ENCODE data around the gene TBL2.
A peak's percentile ranks its signal among the peaks of the same experiment; 100 is the strongest.
"Not testable (repeated sequence)": the region's sequence is repeated elsewhere in the genome, so short reads cannot be mapped to it uniquely, and the experiment has no call there.

TBL2 gene

DNA sequence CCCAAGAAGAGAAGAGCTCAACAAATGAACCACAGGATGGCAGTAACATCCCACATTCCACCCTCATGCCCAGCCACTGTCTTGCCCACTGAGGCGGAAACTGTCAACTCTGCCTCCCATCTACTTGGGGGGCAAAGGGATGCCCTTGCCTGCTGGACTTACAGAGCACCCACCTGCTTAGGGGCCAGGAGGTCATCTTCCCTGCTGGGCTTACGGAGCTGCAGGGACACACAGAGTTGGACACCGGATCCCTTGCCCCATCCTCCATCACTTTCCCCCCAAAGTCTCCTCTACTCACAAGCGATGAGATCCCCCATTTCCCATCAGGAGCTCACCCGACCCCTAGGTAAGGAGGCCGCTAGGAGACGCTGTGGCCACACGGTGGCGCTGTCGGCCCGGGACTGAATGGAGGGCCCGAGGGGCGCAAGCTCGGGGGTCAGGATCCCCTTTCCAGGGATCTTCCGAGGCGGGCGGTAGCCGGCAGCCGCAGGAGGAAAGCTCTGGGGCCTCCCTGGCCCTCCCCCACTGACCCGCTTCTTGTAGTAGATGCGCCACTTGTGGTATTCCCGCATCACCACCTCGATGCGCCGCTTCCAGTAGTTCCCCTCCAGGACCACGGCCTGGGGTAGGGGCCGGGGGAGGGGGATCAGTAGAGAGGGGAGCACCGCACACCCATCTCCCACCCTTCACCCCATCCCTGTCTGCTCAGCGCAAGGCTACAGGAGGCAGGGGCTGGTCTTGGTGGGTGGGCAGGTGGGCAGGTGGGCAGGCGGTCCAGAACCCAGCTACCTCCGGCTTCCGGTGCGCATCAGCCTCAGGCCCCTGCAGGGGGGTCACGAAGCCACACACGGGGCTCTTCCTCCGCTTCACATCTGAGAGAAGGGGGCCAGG is 28.7 kb upstream of the TBL2 start:
- DNase-seq (ENCODE audit: insufficient read length, low spot score) (peak; percentile 59), FAIRE-seq (no peak)

DNA sequence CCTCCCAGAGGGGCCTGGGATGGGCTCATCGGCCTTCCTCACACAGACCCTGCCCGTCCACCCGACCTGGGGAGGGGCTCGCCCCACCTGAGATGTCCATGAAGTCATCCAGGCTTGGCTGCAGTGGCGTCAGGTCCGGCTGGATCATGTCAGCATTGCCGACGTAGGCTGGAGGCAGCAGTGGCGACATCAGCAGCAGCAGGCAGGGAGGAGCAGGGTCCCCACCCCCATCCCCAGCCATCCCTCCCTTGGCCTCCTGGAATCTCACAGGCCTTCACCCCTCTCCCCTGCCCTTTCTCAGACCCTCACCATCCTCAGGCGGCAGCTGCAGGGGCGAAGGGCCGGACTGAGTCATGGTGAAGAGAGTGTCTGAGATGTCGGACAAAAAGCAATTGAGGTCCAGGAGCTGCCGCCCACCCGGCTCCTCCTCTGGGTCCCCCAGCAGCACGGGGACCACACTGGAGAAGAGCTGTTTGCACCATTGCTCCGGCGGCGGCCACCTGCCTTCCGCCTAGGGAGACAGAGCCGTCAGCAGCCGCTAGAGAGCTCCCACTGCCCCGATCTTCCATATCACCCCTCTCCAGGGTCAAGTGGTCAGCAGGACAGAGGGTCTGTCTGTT is 27.3 kb upstream of the TBL2 start:
- DNase-seq (ENCODE audit: insufficient read length, low spot score) = no peak
- no peak for FAIRE-seq

DNA sequence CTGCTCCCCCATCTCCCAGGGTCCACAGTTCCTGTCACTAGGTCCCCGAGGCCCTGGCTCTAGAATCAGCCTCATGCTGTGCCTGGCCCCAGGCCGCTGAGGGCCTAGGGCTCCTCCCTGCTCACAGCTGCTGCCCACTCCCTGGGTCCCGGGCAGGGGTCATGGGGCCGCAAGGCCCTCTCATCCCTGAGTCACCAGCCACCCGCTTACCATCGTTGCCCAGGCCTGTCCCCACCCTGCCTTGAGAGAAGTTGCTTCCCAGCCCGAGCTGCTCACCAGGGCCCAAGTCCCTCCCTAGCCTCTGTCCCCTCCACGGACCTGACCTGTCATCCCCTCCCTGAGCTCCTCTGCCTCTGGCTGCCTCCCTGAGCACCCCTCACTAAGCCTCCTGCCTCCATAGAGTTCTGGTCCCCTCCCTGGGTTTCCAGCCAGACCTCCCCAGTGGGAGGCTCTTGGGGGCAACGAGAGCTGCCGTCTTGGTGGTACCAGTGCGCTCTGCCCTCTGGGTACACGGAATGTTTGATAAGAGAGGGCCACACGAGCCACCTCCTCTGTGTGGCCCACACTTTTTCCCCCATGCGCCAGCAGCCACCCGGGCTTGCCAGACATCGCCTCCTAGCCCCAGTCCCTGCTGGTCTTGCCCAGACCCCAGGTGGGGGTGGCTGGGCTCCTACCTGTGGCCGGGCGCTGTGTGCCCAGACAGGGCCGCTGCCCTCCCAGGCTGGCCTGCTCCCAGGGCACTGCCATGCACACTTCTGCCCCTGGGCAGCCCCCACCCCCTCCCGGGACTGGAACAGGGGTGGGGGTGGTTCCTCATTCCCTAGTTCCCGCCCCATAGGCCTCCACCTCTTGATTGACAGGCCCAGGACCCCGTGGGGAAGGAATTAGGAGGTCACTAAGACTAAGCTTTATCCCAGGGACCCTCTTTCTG is 24.6 kb upstream of the TBL2 start:
- DNase-seq (ENCODE audit: insufficient read length, low spot score) (no peak), FAIRE-seq (no peak)

DNA sequence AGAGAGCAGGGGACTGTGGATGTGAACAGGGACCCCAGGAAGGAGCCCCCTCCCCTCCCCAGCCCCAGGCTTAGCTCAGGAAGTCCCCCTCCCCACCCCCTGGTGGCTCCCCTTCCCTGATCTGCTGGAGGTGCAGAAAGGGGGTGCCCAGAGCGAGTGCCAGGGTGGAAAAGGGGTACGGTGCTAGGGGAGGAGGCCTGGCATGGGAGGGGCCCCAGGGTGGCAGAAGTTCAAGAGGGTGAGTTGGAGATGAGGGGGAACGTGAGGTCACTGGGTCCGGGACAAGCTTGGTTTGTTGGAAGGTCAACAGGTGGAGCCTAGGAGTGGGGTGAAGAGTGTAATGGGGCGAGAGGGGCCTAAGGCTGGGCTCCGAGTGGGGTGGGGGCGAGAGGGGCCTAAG is 21.5 kb upstream of the TBL2 start:
- FAIRE-seq (no peak), DNase-seq (ENCODE audit: insufficient read length, low spot score) (no peak)

DNA sequence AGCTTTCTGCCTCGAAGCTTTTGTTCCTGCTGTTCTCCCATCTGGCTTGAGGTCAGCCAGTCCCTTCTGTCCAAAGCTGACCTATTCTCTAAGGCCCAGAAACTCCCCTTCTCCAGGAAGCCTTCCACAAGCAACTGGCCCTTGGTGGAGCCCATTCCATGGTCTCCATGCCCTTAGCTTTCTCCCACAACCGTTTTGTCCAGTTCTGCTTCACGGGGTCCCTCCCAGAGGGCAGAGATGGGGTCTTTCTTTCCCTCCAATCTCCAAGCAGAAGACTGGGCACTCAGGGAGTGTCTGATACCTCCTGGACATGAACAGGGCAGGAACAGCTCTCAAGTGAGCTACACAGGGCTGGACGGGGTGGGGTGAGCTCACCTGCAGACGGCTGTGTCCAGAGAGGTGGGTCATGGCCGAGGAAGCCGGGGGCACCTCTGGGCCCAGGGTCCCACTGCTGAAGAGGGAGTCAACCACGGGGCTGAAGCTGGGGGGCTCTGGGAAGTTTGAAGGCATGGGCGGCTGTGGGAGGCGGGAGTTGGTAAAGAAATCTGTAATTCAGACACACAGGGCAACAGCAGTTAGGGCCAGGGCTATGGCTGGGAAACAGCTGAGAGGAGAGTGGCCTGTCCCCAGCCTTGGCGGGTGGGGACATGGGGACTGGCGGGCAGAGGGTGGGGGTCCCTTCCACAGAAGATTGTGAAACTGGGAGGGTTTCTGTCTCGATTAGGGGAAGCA is 20.9 kb upstream of the TBL2 start:
- DNase-seq (ENCODE audit: insufficient read length, low spot score) = no peak
- FAIRE-seq = no peak

DNA sequence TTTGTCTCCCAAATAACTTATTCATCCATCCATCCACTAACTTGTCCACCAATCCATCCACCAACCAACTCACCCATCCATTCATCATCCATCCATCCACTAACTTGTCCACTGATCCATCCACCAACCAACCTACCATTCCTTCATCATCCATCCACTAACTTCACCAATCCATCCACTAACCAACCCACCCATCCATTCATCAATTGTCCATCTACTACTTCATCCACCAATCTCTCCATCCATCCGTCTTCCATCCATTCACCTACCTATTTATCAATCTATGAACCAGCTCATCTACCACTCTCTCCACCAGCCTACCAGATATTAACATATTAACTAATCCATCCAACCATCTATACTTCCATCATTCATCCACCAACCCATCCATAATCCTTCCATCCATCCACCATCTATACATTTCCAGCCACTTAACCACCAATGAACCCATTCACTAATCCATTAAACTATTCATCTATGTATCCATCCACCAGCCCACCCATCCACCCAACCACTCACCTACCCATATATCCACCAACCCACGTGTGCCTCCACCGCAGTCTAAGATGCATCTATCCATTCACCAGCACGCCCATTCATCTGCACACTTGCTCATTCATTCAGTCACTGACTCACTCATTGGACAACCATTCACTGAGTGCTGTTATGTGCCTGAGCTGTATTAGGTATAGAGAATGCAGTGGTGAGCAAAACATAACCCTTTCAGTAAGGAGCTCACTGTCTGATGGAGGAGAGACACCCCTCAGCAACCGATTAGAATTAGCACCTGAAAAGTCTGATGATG is 19.8 kb upstream of the TBL2 start:
- DNase-seq (ENCODE audit: insufficient read length, low spot score) = no peak
- no peak for FAIRE-seq

DNA sequence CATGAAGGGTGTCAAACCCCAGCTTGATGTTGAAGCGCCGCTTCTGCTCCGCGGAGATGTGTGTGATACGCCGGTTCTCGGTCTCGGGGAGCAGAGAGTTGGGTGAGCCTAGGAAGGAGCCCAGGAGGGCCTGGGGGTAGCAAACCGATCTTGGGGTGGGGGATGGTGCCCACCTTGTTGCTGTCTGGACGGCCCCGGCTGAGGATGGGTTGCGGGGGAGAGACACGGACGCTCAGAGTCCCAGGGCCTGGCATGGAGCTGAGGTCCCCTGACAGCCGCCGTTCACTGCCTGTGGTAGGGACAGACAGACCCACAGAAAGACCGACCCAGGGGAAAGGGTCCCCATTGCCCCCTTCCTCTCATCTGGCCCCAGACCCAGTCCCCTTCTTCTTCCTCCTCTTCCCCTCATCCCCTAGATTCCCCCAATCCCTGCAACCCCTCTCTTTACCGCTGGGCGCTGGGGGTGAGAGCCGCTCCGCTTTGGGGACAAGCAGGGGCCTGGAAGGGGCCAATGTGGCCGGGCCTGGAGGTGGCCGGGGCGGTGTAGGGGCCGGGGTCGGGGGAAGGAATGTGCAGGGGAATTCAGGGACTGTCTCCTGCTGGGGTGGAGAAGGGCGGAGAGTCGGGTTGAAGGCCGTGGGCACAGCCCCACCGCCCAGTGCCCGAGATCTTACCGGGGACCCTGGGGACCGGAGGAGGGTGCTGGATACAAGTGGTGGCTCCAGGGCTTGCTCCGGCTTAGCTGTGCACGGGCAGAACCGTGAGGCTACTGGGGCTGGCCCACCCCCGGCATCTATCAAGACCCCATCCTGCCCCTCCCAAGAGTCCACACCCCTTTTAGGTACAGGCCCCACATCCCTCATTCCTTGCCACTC is 18.0 kb upstream of the TBL2 start:
- DNase-seq (ENCODE audit: insufficient read length, low spot score) (no peak), FAIRE-seq (no peak)

DNA sequence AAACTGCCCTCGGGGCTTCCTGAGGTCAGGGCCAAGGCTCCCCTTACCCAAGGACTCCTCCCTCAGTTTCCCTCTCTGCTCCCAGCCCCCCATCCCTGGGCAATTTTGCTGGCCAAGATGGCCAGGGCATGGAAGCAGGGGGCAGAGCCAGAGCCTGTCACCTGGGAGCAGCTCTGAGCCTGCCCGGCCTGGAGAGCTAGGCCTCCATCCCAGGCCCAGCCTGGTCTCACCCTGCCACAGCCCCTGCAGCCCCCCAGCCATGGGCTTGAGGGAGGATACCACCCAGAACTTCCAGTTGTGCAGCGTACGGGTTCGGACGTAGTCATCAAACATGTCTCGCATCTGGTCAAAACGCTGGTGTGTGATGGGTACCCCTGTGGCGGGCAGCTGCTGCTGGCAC is 17.0 kb upstream of the TBL2 start:
- no peak for FAIRE-seq
- no peak for DNase-seq (ENCODE audit: insufficient read length, low spot score)

DNA sequence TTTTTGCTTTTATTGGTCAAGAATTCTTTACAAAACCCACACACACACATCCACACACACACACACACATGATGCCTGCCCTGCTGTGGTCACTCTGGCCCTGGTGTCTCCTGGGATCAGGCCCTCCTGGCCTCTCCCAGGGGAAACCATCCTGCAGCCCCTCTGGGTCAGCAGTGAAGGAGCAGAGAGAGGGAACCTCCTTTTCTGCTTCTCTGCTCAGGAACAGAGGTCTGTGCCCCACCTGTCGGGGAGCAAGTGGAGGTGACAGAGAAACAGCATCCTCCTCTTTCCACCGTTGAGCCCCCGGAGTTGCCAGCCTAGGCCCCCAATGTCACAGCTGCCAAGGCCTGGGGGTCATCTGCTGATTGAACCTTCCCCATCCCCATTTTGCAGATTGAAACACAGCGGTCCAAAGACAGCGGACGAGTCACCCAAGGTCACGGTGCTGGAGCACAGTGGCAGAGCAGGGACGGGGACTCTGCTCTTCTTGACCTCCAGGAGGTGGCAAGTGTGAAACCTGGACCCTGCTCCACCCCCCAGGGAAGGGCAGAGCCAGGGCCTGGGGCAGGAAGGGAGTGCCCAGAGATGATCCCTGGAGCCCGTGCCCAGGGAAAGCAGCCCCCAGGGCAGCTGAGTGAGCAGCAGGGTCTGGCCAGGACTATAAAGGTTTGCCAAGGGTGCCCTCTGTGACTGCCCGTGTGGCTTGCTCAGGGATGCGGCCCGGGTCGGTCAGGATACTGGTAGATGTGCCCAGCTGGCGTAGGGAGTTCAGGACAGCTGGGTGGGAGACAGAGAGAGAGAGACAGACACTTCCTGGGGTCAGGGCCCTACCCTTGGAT is 15.0 kb upstream of the TBL2 start:
- DNase-seq (ENCODE audit: insufficient read length, low spot score) (no peak), FAIRE-seq (no peak)

DNA sequence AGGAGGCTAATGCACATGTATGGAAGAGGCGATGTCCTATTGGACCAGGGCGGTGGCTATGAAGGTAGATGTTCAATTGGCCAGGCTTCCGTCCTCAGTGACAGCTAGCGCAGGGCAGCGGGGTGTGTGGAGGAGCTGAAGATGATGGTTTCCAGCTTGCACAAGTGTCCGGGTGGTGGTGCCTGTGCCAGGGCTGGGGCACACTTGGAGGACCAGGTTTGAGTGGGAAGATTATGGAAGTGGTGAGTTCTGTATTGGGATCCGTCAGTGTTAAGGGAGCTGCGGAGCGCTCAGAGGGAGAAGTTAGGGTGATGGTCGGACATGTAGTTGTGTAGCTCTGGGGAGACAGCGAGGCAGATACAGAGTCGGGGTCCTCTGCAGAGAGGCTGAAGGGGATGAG is 8.5 kb upstream of the TBL2 start:
- FAIRE-seq = no peak
- no peak for DNase-seq (ENCODE audit: insufficient read length, low spot score)

DNA sequence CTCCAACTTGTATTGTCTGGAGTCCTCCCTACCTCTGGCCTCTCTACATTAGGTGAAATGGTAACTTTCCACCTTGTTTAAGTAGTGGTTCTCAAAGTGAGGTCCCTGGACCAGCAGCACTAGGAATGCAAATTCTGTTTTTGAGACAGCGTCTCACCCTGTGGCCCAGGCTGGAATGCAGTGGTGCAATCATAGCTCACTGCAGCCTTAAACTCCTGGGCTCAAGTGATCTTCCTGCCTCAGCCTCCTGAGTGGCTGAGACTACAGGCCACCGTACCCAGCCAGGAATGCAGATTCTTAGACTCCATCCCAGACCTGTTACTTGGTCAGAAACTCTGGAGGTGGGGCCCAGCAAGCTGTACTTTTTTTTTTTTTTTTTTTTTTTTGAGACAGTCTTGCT is 6.8 kb upstream of the TBL2 start:
- FAIRE-seq = no peak
- DNase-seq (ENCODE audit: insufficient read length, low spot score) = no peak

DNA sequence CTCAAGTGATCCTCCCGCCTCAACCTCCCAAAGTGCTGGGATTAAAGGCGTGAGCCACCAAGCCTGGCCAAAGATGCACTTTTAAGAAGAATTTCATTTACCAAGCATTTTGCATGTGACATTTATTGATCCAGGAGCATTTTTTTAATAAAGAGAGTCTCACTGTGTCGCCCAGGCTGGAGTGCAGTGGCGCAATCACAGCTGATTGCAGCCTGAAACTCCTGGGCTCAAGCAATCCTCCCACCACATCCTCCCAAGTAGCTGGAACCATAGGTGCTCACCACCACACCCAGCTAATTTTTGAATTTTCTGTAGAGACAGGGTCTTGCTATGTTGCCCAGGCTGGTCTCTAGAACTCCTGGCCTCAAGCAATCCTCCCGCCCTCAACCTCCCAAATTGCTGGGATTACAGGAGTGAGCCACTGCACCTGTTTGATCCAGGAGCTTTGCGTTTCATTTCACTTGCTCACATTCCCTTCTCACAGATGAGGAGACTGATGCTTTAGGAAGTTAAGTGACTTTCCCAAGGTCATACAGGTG is 4.4 kb upstream of the TBL2 start:
- FAIRE-seq (no peak), DNase-seq (ENCODE audit: insufficient read length, low spot score) (no peak)

DNA sequence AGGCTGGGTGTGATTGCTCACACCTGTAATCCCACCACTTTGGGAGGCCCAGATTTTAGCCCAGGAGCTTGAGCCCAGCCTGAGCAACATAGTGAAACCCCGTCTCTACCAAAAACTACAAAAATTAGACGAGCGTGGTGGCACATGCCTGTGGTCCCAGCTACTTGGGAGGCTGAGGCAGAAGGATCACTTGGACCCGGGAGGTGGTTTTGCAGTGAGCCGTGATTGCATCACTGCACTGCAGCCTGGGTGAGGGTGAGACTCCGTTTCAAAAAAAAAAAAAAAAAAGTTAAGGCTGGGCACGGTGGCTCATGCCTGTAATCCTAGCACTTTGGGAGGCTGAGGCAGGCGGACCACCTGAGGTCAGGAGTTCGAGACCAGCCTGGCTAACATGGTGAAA is 2.6 kb upstream of the TBL2 start:
- FAIRE-seq; DNase-seq (ENCODE audit: insufficient read length, low spot score): not testable (repeated sequence)

DNA sequence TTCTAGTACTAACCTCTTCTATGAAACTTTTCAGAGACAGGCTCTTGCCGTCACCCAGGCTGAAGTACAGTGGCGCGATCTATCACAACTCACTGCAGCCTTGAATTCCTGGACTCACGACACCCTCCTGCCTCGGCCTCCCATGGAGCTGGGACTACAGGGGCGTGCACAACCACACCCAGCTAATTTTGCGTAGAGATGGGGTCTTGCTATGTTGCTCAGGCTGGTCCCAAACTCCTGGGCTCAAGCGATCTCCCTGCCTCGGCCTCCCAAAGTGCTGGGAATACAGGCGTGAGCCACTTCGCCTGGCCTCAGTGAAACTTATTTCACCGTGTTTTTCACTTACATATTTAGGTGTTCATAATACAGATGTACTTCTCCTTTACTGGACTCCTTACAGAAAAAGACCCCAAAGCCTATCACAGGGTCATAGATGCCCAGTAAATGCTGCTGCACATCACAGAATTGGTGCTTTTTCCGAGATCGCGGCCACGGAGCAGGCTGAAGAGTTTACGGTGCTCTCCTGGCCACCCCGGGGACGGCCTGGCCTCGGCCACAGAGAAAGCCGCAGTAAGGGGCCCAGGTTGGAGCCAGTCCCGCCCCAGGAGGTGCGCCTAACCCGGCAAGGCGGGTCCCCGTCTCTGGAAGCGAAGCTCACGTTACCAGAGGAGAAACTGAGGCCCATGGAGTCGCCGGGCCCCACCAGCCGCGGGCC is 595 bp downstream of the TBL2 start:
- no peak for DNase-seq (ENCODE audit: insufficient read length, low spot score)
- no peak for FAIRE-seq

DNA sequence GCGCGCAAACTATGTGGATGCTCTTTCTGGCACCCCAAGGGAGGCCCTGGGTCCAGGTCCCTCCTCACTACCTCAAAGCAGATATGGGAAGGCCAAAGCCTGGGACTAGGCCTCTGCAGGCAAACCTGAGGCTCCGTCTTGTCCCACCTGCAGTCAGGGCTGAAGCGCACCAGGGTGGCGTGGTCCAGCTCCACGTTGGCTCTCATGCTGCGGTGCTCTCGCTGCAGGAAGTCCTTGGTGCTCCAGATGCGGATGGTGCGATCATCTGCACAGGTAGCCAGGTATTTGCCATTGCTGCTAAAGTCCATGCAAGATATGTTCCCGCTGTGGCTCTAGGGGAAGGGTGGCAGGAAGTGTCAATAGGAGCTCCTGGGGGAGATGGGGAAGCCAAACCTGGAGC is 4.6 kb downstream of the TBL2 start:
- no peak for DNase-seq (ENCODE audit: insufficient read length, low spot score)
- FAIRE-seq = no peak

DNA sequence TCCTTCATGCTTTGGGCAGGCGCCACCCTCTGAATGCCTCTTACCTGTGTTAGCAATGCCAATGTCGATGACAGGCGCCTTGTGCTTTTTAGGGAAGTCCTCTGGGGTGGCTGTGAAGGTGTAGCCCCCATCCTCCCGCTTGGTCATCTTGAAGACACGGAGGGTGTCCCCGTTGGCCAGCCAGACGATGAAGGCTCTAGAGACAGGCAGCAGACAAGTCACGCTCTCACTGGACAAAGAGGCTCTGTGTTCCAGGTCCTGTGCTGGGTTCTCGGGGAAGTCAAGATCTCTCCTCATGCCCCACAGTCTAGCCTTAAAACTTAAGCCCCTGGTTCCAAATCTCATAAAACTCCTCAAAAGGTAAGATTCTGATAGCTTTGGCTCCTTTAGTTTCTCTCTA is 5.1 kb downstream of the TBL2 start:
- FAIRE-seq (no peak), DNase-seq (ENCODE audit: insufficient read length, low spot score) (no peak)

DNA sequence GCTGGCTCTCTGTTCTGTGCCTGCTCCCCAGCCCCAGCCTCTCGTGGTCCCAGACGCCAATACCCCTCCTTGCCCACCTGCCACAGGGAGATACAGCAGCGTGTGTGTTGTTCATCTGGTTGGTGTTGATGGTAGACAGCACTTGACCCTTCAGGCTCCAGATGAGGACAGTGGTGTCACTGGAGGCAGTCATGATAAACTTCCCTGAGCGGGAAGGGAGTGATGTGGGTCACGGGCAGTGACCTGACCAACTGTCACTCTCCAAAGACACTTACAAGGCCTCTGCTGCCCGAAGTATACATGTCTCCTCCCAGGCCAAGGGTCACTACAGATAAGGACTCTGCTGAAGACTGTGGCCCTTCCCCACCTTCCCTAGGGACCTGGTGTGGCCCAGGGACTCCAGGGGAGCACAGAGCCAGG is 5.6 kb downstream of the TBL2 start:
- DNase-seq (ENCODE audit: insufficient read length, low spot score) (no peak), FAIRE-seq (no peak)

Data from HTR-8/SVneo (cell line).